ENCODE results near the gene ACAD9. TPM values are rescaled to one million over a fixed set of nuclear protein-coding genes. Genes with fewer than 3 reads are reported as not detected.
"Not testable (repeated sequence)": the region's sequence is repeated elsewhere in the genome, so short reads cannot be mapped to it uniquely, and the experiment has no call there.

The ACAD9 gene
- total RNA-seq, 1 donor from 2014 or later: 61.8 TPM

- Mint-ChIP-seq H3K4me3 (no peak overlapping the region), H3K27ac (peak overlapping the region; percentile 80), H3K4me1 (peaks cover 15% of the 10 kb centered on the region), H3K27me3 (ENCODE audit: low read depth) (no peaks in the 10 kb centered on the region), H3K36me3 (peaks cover 20% of the 10 kb centered on the region), H3K9me3 (peaks cover 20% of the 10 kb centered on the region)
- DNase-seq (ENCODE audit: low spot score in 2 of 2, unreplicated experiment in 2 of 2): no peak
- no peak for TF ChIP-seq CTCF (IDR thresholded peaks at IDR 0.05; ENCODE audit: unreplicated experiment)
These were observed 15.0 kb upstream of the ACAD9 start for GRCh38 chr3:128864351-128864811.

- not testable (repeated sequence) for H3K27me3 Mint-ChIP-seq (ENCODE audit: low read depth)
- Mint-ChIP-seq H3K27ac (peak overlapping the region; percentile 80), H3K4me1 (peaks cover 15% of the 10 kb centered on the region), H3K4me3 (peak overlapping the region; percentile 24), H3K9me3 (peaks cover 13% of the 10 kb centered on the region), H3K36me3 (peaks cover 12% of the 10 kb centered on the region)
- DNase-seq (ENCODE audit: low spot score in 2 of 2, unreplicated experiment in 2 of 2): peak; percentile 58 to 86
These were observed 14.3 kb upstream of the ACAD9 start for GRCh38 chr3:128864849-128865804.

- Mint-ChIP-seq H3K4me1 (peaks cover 15% of the 10 kb centered on the region), H3K9me3 (no peaks in the 10 kb centered on the region), H3K36me3 (no peaks in the 10 kb centered on the region), H3K4me3 (no peak overlapping the region), H3K27me3 (ENCODE audit: low read depth) (no peaks in the 10 kb centered on the region), H3K27ac (no peak overlapping the region)
- DNase-seq (ENCODE audit: low spot score in 2 of 2, unreplicated experiment in 2 of 2): no peak
- TF ChIP-seq CTCF (IDR thresholded peaks at IDR 0.05; ENCODE audit: unreplicated experiment): no peak
These were observed 12.0 kb upstream of the ACAD9 start for GRCh38 chr3:128867200-128868125.

- no peak for TF ChIP-seq CTCF (IDR thresholded peaks at IDR 0.05; ENCODE audit: unreplicated experiment)
- Mint-ChIP-seq H3K4me3 (no peak overlapping the region), H3K9me3 (no peaks in the 10 kb centered on the region), H3K27me3 (ENCODE audit: low read depth) (peaks cover 7% of the 10 kb centered on the region), H3K4me1 (peaks cover 3% of the 10 kb centered on the region), H3K36me3 (no peaks in the 10 kb centered on the region), H3K27ac (no peak overlapping the region)
- DNase-seq (ENCODE audit: low spot score in 2 of 2, unreplicated experiment in 2 of 2): no peak
These were observed 9.1 kb upstream of the ACAD9 start for GRCh38 chr3:128870347-128870746.

GRCh38 chr3:128872282-128872681 lies 7.1 kb upstream of the ACAD9 start:
- no peak overlapping the region for H3K27ac Mint-ChIP-seq

More at GRCh38 chr3:128872282-128872681, 7.1 kb upstream of the ACAD9 start:
- no peak for DNase-seq (ENCODE audit: low spot score in 2 of 2, unreplicated experiment in 2 of 2)
- TF ChIP-seq CTCF (IDR thresholded peaks at IDR 0.05; ENCODE audit: unreplicated experiment): no peak
- Mint-ChIP-seq H3K4me1 (peaks cover under 1% of the 10 kb centered on the region), H3K9me3 (no peaks in the 10 kb centered on the region), H3K36me3 (no peaks in the 10 kb centered on the region), H3K4me3 (no peak overlapping the region), H3K27me3 (ENCODE audit: low read depth) (peaks cover 7% of the 10 kb centered on the region)

Data from mesothelial cell of epicardium (in vitro differentiated cells).